Hematopoietic multipotent progenitor cell treated with erythropoietin and hydrocortisone succinate and interleukin-3 and kit ligand, for 15 days (in vitro differentiated cells): ENCODE data around the gene MOB4.

ENCODE experiments used
- DNase-seq: peaks from one replicate; pipeline ENCODE4 v3.0.0-alpha.2; 2015; ENCODE audit warnings: low spot score

Gene MOB4

DNA sequence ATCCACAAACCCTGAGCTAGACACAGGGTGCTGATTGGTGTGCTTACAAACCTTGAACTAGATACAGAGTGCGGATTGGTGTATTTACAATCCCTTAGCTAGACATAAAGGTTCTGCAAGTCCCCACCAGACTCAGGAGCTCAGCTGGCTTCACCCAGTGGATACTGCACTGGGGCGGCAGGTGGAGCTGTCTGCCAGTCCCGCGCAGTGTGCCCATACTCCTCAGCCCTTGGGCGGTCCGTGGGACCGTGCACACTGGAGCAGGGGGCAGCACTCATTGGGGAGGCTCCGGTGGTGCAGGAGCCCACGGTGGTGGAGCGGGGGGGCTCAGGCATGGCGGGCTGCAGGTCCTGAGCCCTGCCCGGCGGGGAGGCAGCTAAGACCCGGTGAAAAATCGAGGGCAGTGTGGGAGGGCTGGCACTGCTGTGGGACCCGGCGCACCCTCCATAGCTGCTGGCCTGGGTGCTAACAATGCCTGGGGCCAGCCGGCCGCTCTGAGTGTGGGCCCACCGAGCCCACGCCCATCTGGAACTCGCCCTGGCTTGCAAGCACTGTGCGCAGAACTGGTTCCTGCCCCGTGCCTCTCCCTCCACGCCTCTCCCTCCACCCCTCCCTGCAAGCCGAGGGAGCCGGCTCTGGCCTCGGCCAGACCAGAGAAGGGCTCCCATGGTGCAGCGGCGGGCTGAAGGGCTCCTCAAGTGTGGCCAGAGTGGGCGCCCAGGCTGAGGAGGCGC lies 75.6 kb downstream of the MOB4 start:
- no peak for DNase-seq

DNA sequence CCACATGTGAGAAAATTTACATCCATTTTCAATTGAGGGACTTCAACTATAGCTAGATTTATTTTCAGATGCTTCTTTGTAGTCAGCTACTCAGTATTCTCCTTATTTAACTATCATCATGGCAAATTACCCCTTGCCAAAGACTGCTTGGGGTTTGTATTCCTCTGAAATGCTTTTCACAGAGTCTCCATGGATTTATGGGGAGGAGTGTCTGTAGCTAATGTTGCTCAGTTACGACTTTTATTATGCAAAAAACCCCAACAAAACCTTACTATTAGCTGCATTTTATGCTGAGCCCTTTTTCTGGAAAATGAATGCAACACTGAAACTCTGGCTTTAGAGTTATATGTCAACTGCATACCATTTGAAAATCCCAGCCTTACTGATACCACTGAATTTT lies 80.9 kb downstream of the MOB4 start:
- no peak for DNase-seq

DNA sequence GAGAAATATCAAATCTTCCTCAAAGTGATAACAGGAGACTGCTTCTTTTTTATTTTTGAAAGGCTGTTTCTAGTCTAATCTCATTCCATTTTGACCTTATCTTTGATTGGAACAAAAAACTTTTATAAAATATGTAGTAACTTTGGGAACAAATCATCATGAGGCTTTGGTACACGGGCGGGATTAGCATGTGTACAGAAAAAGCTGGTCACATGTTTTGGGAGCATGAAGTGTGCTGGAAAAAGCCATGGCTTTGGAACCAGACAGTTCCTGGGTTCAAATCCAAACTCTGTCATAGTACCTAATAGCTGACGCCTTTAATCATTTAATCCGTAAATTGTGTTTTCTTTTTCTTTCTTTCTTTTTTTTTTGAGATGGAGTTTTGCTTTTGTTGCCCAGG lies 81.3 kb downstream of the MOB4 start:
- no peak for DNase-seq

DNA sequence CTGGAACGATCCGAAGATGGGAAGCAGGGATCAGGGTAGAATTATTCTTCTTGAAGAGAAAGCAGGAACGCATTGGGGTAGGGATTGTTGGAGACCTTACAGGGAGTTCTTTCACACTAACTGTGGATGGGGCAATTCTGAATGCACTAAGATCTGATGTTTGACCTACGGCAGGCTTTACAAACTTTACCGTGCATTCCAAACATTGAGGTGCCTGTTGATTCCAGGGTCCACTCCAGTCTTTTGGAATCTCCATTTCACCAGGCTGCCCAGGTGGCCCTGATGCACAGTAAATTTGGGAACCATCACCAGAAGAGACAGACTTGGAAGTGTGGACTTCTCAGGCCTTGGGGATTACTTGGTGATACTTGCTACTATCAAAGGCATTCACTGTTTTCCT lies 82.6 kb downstream of the MOB4 start:
- no peak for DNase-seq

DNA sequence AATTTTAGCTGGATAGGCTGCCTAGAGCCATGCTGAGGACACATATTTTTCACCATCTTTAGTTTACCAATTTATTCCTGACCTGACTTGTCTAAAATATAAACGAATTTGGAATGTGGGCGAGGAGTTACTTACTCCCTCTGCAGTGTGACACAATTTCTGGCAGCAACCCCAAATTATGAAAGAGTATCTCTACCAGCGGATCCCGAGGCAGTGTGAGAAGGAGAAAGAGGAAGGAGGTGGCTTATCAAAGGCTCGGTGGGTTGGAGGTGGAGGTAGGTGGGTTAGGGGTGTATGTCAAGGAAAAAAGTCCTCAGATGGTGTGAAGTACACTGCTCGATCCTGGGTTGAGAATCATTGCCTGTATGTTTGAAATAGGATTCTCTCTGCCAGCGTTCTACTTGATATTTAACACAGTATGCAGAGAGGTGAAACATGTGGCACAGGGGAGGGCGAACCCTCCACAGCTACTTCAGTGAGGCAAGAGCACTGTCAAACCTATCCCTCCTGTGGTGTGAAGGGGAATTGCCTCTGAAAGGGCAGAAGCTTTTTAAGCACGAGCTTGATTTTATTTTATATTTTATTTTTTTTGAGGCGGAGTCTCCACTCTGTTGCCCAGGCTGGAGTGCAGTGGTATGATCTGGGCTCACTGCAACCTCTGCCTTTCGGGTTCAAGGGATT lies 83.6 kb downstream of the MOB4 start:
- DNase-seq = peak; percentile 18

DNA sequence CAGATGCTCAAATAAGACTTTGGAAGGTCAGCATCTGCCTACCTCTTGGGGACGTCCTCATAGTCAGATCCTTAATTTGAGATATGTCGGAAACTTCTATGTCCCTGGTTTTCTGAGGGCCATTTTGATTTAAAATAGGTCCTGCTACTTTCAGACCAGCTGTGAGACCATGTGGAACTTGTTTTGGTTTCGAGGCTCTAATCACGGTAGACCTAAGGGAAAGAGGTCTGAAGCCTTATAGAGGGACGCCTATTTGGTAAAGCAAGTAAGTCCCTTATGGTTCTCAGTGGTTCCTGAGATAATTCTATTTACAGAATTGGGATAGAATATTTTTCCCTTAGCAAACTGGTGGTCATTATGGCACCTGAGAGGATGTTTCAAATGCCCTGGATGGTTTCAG lies 84.4 kb downstream of the MOB4 start:
- no peak for DNase-seq

DNA sequence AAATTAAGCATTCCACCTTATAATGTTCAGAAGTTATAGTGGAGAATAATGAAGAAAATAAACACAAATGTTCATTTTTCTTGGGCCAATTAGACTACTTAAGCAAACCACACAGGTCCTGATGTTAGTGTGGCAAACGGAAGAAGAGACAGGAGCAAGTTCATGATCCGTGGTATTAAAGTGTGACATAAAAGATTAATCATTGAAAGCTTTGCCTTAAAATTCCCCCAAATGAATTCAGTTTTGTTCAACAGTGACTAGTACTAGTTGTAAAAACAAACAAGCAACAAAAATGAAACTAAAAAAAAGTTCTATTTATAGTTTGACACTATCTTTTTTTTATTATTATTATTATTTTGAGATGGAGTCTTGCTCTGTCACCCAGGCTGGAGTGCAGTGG lies 85.9 kb downstream of the MOB4 start:
- no peak for DNase-seq
